GM15510 (cell line): ENCODE measurements around the gene ATP1B3.

ENCODE experiments used
- POLR2A ChIP-seq: IDR thresholded peaks from 3 replicates; pipeline ENCODE4 v1.6.1; 2011; ENCODE audit warnings: borderline replicate concordance; ENCODE audit not compliant: insufficient read length; ENCODE audit errors: extremely low read depth

ATP1B3 gene

DNA sequence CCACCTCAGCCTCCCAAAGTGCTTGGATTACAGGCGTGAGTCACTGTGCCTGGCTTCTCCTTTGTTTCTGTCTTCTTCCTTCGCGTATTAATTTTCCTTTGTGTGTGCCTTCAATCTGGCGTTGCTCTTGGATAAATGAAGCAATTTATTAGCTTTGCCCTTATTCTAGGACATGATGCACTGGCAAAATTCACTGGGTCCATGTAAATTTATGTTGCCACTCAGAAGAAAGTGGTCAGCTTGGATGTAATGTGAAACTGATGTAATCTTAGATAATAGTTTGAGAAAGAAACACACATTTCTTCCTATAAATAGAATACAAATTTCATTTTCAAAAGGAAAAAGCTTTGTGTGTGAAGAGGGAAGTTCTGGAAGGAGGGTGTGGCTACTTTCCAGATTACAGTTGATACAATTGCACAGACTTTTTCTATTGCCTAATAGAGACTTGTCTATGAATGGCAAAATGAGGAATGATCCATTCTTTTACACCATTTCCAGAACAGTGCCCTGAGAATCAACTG lies 23.3 kb upstream of the ATP1B3 start:
- no peak for TF ChIP-seq POLR2A

GRCh38 chr3:141853629-141854168 lies 22.7 kb upstream of the ATP1B3 start:
- no peak for TF ChIP-seq POLR2A

- TF ChIP-seq POLR2A, result no peak
Measured at GRCh38 chr3:141854599-141854998, 21.8 kb upstream of the ATP1B3 start.

DNA sequence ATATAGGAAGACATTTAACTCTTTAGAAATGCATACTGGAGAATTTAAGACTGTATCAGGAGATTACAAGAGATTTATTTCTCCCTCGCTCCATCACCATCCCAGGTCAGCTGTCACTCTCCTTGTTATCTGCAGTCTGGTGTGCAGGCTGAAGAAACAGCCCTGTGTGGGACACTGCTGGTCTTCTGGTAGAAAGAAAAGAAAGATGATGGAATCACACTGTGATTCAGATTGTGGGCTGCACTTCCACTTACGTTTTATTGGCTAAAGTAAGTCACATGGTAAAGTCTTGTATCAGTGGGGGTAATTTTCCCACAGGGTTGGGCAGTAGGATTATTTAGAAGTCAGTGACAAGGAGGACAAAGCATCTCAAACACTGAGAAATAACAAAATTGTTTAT lies 18.1 kb upstream of the ATP1B3 start:
- TF ChIP-seq POLR2A, result no peak

- TF ChIP-seq POLR2A, result no peak
Measured at GRCh38 chr3:141859651-141860050, 16.8 kb upstream of the ATP1B3 start.

DNA sequence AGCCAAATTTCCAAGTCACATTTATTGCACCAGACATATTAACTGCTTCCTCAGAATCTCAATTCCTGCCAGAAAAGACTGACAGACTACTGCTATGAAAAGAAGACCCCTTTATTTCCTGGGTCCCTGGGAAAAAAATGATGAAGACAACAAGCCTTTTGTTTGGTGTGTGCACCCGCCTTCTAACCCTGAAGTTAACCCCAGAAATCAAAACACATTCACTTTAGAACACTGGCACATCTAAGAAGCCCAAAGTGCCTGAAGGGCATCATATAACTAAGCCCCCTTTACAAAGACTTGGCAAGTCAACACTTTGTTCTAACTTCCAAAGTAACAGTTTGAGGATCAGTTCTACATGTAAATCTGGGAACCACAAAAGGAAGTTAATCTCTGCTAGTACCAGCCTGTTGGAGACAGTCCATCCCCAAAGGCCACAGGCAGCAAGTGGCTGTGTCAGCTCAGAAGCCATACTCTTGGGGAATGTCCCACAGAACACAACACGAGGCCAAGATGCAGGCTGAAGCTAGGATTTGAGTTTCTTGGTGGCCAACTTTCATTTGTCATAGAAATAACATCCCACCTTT lies 16.3 kb upstream of the ATP1B3 start:
- TF ChIP-seq POLR2A, result no peak

GRCh38 chr3:141860766-141861513 lies 15.5 kb upstream of the ATP1B3 start:
- no peak for TF ChIP-seq POLR2A

DNA sequence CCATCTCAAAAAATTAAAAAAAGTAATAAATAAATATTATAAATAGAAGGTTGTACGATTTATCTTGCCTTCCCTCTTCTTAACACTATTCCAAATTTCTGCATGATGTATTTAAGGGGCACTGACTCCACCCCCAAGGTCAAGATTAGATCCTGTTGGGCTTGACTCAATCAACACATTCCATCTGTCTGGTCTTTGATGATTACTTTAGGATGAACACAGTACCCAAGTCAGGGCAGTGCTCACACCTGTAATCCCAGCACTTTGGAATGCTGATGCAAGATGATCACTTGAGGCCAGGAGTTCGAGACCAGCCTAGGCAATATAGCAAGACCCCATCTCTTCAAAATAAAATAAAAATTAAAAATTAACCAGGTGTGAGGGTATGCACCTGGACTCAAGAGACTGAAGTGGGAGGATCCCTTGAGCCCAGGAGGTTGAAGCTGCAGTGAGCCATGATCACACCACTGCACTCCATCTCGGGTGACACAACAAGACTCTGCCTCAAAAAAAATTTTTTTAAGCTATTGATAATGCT lies 14.1 kb upstream of the ATP1B3 start:
- TF ChIP-seq POLR2A, result no peak

DNA sequence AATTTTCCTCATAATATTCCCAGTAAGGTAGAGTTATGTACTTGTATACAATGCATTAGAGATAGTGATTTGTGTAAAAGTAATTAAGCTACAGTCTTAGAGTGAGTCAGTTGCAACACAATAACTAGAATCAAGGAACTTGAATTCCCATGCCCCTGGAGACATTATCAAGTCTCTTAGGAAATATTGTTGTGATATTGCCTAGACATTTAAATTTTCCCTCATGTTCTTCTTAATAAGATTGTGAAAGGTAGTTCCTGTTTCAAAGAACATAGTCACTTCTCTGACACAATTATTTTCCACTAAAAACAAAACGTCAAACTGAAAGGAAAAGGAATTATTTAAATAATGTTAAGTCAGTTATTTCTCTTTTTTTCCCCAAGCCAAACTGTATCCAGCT lies 13.0 kb upstream of the ATP1B3 start:
- no peak for TF ChIP-seq POLR2A

- no peak for TF ChIP-seq POLR2A
Measured at GRCh38 chr3:141864281-141864970, 12.0 kb upstream of the ATP1B3 start.

DNA sequence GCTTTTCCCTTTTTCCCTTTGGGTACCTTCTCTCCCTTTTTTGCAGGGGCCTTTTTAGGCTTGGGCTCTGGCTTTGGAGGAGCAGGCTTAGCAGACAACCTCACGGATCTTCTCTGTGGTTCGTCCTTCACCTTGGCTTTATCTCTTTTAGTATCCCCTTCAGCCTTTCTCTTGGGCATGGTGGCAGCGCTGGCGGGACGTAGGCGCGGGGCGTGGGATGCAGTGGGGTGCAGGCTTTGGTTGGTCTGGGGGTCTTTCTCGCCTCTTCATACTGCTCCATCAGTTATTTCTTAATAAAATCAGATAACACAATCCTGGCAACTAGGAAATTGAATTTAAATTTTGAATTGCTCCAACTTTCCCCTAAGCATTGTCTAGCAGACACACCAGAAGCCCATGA lies 11.3 kb upstream of the ATP1B3 start:
- no peak for TF ChIP-seq POLR2A

GRCh38 chr3:141870091-141870687 lies 6.3 kb upstream of the ATP1B3 start:
- TF ChIP-seq POLR2A, result no peak

GRCh38 chr3:141875374-141875892 lies 1.0 kb upstream of the ATP1B3 start:
- TF ChIP-seq POLR2A, result no peak

- TF ChIP-seq POLR2A, result no peak
Measured at GRCh38 chr3:141875893-141876380, 506 bp upstream of the ATP1B3 start.
